ENCODE data around the gene TMEM190.
"Not testable (repeated sequence)": the region's sequence is repeated elsewhere in the genome, so short reads cannot be mapped to it uniquely, and the experiment has no call there.

TMEM190 gene

DNA sequence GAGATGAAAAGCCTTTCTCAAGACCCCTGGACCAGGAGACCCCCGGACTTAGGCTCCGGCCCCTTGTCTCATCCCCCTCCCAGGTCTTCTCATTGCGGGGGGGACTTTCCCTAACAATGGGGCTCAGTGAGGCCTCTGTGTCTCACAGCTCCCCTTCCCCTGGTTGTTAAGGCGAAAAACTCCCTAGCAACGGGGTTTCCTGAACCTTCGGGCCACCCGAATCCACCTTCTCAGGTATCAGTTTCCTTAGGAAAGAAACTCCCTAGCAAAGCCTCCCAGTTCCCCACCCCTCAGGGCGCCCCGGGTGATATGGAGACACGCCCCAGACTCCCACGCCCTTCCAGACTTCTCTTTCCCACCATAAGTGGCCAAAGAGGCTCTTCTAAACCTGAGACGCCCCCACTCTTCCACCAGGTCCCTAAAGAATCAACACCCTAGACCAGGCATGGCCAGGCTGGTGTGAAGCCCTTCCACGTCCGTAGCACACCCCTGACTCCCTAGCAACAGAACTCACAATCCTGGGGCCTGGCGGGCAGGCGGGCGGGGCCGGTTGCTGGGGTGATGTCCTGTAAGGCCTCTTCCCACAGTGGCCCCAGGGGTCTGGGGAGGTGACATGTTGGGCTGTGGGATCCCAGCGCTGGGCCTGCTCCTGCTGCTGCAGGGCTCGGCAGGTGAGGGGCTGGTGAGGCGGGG is at the start of gene TMEM190:
Gene TMEM190 (plus strand): TSS at position 586 of the 693 bp plus-strand sequence. CDS start 28 bp downstream, at position 614.
- in situ Hi-C loops (cut with HindIII; ENCODE audit: low sequenced_read_pairs): no loop called here

DNA sequence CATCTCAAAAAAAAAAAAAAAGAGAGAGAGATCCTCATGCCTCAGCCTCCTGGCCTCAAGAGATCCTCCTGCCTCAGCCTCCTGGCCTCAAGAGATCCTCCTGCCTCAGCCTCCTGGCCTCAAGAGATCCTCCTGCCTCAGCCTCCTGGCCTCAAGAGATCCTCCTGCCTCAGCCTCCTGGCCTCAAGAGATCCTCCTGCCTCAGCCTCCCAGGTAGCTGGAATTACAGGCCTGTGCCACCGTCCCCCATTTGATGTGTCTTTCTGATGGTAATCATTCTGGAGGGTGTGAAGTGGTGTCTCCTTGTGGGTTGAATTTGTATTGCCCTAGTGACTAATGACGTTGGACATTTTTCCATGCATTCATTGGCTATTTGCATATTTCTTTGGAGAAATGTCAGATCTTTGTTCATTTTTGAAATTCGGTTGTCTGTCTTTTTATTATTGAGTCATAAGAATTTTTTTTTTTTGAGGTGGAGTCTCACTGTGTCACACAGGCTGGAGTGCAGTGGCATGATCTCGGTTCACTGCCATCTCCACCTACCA is 47.8 kb upstream of the TMEM190 start:
- in situ Hi-C loops (cut with HindIII; ENCODE audit: low sequenced_read_pairs): not testable (repeated sequence)

DNA sequence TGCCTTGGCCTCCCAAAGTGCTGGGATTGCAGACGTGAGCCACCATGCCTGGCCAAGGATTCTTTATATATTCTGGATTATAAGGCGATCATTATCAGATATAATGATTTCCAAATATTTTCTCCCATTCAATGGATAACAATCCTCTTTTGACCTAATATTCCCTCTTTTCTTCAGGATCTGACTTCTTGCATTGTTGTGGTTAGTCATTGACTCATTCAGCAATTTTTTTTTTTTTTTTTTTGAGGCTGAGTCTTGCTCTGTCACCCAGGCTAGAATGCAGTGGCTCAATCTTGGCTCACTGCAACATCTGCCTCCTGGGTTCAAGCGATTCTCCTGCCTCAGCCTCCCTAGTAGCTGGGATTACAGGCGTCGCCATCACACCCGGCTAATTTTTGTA is 46.8 kb upstream of the TMEM190 start:
- in situ Hi-C loops (cut with HindIII; ENCODE audit: low sequenced_read_pairs): not testable (repeated sequence)

DNA sequence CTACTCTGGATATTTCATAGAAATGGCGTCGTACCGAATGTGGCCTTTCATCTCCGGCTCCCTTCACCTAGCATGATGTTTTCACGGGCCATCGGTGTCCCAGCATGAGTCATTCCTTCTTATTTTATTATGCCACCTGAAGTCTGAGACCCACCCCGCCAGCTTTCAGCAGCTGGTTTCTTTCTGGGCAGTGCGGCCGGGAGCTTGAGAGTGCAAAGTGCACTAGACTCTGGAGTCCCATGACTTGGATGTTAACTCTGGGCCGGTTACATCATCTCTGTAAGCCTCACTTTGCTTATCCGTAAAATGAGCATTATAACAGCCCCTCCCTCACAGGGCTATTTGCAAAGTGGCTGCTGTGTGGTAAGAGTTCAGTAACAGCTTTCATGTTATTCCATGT is 42.8 kb upstream of the TMEM190 start:
- in situ Hi-C loops (cut with HindIII; ENCODE audit: low sequenced_read_pairs): no loop called here

DNA sequence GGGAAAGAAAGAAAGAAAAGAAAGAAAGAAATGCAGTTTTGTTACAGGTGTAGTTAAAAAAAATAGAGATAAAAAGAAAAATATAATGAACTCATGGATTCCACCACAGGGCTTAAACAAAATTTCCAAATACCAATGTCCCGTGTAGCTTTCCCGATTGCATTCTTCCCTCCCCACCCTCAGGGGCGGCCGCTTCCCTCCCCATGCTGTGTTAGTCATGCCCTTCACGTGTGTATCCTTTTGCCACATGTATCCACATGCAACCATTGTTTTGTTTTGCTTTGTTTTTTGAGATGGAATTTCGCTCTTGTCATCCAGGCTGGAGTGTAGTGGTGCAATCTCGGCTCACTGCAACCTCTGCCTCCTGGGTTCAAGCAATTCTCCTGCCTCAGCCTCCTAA is 40.5 kb upstream of the TMEM190 start:
- in situ Hi-C loops (cut with HindIII; ENCODE audit: low sequenced_read_pairs): no loop called here

DNA sequence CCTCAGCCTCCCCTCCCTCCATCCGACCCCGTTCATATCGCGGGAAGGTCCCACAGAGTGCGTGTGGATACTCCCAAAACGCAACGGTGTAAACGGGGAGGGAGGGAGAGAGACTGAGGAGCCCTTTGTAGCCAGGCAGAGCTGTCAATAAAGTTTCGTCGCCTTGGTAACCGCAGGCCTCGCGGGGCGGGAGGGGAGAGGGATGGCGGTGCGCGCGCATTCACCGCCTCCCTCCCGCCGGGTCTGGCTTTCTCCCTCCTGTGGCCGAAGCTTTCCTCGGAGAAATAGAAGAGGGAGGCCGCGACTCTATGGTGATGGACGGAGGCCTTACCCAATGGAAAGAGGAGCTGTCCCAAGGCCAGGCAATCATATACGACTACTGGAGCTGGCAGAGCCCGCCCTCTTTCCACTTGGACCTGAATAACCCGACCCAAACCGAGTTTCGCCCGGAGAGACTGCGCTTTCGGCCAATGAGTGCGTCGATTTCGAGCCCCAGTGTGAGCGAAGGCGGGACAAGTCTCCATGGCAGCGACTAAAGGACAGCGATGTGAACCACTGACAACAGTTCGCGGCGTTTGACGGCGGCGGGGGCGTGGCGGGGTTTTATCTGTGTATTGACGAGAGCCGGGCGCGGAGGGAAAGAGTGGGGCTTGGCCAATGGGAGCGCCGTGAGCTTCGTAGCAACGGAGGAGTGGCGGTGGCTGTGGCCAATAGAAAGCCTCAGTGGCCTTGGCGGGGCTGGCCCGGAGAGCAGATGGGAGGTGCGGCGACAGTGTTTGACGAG is 37.3 kb upstream of the TMEM190 start, which contains the start of gene KMT5C:
Gene KMT5C (plus strand): TSS at position 772 of the 784 bp plus-strand sequence. CDS start 2,061 bp downstream, outside the sequence.
- in situ Hi-C loops (cut with HindIII; ENCODE audit: low sequenced_read_pairs): no loop called here

DNA sequence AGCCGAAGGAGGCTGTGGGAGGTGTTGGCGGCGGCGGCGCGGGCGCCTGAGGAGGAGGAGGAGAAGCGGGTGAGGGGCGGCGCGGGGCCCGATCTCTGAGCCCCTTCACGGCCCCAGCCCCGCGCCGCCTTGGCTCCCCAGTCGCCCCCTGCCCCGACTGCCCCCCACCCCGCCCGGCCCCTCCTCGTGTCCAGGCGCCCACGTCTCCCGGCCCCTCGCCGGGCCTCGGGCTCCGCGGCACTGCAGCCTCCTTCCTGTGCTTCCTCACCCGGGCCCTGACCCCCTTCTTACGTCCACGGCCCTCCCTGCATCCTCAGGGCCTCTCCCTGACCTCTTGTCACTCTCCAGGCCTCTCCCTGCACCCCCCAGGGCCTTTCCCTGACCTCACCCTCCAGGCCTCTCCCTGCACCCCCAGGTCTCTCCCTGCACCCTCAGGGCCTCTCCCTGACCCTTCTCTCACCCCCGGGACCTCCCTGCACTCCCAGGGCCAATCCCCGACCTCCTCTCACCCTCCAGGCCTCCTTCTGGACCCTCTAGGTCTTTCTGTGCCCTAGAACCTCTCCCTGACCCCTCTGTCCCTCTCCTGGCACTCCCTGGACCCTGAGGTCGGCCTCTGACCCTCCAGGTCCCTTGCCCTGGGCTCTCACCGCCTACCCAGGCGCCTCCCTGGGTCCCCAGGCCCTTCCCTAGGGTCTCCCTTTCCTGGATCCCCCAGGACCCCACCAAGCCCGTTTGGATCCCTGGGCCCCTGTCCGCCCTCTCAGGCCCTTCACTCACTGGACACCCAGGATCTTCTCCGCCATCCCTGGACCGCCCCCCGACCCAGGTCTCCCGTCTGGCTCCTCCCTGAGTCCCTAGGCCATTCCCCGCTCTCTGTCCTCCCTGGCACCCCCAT is 36.5 kb upstream of the TMEM190 start:
- in situ Hi-C loops (cut with HindIII; ENCODE audit: low sequenced_read_pairs): no loop called here

DNA sequence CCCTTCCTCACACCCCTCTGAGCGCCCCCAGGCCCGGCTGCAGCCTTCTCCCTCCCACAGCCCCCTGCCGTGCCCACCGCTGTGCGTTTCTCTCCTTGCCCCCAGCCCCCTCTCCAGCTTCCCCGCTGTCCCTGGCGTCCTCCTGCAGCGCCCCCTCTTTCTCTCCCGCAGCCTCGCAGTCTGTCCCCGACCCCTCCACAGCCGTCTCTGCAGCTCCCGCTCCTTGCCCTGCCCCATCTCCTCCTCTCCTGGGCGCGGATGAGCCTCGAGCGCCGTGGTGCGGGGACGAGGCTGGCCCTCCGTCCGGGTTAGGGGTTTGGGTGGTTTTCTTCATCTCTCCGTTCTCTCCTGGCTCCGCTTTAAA is 35.9 kb upstream of the TMEM190 start:
- in situ Hi-C loops (cut with HindIII; ENCODE audit: low sequenced_read_pairs): no loop called here

DNA sequence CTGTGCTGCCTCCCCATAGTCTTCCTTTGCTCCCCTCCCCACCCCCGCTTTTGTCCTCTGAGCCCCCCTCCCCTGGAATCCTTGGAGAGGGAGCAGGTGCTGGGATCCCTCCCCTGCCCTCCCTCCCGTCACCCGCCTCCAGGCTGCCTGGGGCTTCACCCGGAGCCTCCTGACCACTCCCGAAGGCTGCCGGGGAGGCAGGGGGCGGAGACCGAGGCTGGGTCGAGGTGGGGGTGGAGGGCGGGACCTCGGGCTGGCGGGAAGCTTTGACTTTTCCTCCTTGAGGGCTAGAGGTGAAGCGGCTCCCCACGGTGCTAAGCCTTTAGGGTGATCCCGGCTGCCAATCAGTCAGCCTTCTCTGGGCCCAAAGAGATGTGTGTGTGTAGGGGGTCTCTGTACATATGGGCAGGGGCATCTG is 35.4 kb upstream of the TMEM190 start:
- in situ Hi-C loops (cut with HindIII; ENCODE audit: low sequenced_read_pairs): no loop called here

DNA sequence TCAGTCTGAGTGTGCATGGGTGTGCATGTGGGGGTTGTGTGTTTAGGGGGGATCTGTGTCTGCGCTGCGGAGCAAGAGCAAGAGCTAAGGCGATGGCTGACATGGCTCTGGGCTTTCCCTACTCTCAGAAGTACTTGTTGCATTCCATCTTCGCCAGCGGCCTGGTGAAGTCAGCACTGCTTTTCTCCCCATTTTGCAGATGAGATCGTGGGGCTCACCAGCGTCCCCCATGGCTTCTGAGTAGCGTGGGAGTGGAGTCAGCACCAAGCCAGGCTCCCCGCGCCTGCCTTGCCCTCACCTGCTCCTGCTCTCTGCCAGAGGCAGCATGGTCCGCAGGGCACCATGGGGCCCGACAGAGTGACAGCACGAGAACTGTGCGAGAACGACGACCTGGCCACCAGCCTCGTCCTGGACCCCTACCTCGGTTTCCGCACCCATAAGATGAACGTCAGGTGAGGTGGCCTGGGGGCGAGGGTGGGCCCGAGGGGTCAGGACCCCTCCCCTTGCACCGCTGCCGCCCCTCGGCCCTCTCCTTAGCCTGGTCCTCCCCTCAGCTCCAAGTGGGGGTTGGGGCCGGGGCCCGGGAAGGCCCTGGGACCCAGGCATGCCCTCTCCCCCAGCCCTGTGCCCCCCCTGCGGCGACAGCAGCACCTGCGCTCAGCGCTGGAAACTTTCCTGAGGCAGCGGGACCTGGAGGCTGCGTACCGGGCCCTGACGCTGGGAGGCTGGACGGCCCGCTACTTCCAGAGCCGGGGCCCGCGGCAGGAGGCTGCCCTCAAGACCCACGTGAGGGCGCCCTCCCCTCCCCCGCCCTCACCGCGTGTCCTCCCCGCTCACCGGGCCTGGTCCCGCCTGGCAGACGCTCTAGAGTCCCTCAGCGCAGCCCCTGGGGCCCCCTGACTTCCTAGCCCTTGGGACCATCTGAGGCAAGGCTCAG is 34.8 kb upstream of the TMEM190 start:
- in situ Hi-C loops (cut with HindIII; ENCODE audit: low sequenced_read_pairs): no loop called here

DNA sequence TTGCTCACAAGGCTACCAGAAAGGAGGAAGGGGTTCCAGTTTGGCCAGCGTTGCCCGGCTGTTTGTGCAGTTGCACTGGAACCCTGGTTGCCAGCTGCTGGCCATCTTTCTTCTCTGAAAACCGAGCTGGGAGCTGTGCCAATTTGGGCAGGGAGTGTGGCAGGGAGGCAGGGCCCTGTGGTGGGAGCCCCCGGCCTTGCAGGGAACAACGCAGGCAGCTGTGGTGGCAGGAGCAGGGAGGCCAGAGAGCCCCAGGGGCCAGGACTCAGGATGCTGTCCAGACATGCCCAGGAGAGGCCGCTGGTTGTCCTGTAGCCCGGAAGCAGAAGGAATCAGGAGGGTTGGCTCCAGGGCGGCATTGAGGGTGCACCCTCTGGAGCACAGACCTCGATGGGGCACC is 32.2 kb upstream of the TMEM190 start:
- in situ Hi-C loops (cut with HindIII; ENCODE audit: low sequenced_read_pairs): no loop called here

DNA sequence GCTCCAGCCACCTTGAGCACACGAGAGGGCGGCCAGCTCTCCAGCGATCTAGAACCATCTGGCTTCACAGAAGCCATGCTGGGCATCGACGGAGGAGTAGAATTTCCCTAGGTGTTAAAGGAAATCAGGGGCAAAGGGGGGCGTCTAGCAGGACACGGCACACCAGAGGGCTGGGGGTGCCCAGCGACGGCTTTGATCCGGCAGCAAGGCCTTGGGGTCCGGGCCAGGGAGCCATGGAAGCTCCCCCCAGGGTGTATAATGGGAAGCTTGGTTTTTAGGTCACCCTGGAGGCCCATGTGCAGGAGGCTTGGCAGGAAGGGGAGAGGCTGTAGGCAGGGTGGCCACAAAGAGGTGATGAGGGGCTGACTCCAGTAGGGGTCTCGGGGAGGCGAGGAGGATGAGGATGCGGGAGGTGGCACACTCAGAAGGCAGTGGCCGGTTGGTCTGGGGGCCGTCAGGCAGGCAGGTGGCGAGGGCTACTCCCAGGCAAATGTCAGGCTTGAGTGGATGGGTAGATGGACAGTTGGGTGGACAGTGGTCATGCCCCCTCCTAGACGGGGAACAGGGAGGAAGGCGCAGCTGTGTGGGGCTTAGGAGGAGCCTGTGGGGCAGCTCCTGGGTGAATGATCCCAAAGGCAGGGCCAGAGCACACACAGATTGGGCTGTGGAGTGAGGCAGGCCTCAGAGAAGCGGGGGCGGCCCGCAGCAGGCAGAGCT is 31.4 kb upstream of the TMEM190 start:
- in situ Hi-C loops (cut with HindIII; ENCODE audit: low sequenced_read_pairs): loop anchor here (5.0 kb wide), 3 partner anchors 47 to 277 kb away; partner anchors contain the start of gene ZNF784

DNA sequence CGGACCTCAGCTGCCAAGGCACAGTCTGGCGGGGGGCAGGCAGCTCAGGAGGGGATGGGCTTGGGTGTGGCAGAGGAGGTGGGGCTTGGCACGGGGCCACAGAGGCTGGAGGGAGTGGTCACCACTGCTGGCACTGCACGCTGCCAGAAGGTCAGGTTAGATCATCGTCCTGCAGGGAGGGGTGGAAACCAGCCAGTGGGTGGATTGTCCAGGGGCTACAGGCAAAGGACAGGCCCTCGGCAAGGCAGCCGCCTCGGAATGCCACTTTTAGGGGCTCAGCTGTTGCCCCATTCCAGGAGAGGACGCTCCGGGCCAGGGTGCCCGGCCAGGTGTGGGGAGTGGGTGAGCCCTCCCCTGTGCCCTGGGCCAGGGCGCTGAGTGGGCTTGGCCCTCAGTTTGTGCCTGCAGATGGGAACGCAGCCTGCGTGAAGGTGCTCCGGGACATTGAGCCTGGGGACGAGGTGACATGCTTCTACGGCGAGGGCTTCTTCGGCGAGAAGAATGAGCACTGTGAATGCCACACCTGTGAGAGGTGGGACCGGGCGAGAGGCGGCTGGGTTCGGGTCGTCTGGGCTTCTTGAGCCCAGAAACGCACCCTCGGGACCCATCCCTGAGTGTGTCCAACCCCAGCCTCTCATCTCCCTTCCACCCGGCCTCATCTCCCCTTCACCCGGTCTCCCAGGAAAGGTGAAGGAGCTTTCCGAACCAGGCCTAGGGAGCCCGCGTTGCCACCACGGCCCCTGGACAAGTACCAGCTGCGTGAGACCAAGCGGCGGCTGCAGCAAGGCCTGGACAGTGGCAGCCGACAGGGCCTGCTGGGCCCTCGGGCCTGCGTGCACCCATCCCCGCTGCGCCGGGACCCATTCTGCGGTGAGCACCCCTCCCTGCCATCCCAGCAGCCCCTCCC is 30.6 kb upstream of the TMEM190 start:
- in situ Hi-C loops (cut with HindIII; ENCODE audit: low sequenced_read_pairs): loop anchor here (5.0 kb wide), 3 partner anchors 46 to 276 kb away; partner anchors contain the start of gene ZNF784

DNA sequence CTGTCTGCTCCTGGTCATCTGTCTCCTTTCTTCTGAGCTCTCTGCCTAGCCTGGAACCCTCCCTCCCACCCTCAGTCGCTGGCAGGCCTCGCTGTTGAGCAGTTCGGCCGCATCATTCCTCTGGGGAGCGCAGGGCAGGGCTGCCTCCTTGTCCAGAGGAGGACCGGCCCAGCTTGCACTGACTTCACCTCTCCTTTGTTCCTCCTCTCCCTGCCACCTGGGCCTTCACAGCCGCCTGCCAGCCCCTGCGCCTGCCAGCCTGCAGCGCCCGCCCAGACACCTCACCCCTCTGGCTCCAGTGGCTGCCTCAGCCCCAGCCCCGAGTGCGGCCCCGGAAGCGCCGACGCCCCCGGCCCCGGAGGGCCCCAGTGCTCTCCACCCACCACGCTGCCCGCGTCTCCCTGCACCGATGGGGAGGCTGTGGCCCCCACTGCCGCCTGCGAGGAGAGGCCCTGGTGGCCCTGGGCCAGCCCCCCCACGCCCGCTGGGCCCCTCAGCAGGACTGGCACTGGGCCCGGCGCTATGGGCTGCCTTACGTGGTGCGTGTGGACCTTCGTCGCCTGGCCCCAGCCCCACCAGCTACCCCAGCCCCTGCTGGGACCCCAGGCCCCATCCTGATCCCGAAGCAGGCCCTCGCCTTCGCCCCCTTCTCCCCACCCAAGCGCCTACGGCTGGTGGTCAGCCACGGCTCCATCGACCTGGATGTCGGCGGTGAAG is 29.7 kb upstream of the TMEM190 start:
- in situ Hi-C loops (cut with HindIII; ENCODE audit: low sequenced_read_pairs): loop anchor here (5.0 kb wide), 3 partner anchors 45 to 275 kb away; partner anchors contain the start of gene ZNF784

DNA sequence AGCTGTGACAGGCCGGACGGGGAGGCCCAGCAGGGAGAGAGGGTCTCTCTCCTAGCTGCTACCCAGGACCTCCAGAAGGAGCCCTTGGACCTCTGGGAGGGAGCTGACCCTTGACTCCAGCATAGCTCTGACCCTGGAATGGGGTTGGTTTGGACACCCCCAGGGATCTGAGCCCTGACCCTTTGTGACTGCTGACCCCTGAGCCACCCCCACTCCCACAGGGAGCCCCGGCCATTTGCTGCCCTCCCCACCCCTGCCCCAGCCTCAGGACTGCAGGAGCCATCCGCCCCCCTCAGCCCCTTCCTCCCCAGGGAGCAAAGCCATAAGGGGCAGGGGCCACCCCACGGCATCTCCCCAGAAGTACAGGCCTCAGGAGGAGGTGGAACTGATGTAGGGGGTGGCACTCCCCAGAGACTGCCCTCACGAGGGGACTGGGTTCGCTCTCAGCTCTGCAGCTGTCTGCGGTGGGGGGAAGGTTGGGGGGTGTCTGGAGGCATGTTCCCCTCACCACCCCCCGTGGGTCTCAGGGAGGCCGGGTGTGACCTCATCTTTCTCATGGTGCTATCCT is 29.1 kb upstream of the TMEM190 start:
- in situ Hi-C loops (cut with HindIII; ENCODE audit: low sequenced_read_pairs): loop anchor here (5.0 kb wide), 3 partner anchors 45 to 275 kb away; partner anchors contain the start of gene ZNF784

DNA sequence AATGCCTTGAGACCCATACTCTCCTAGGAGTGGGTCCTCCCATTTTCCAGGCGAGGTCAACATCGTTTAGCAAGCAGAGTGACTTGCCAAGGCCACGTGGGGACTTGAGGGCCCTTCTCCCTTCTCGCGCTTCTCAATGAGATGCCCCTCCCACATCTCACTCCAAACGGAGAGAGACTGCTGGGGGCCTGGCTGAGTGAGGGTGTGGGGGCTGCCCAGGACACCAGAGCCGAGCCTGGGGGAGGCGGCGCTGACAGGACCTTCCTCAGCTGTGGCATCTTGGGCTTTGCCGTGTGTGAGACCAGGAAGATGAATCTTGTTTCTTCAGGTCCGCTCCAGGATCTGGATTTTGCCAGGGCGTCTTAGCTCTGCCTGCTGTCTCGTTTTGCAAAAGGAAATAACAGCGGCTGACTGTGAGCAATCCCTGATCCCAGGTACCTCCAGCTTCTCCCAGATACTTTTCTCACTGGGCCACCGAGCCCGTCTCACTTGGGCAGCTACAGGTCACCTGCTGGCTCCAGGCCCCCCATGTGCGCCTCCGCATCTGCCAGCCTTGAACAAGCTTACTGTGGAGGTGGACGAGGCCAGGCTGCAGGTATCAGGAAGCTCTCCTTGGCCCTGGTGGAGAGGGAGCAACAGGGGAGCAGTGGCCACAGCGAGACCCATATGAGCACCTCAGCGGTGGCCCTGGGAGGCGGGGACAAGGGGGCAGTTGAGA is 28.1 kb upstream of the TMEM190 start:
- in situ Hi-C loops (cut with HindIII; ENCODE audit: low sequenced_read_pairs): loop anchor here (5.0 kb wide), 3 partner anchors 44 to 274 kb away; partner anchors contain the start of gene ZNF784

Measured in endothelial cell of hepatic sinusoid (primary cell).